Amygdala (tissue), 56 donors: ENCODE data around the gene ELOA.
A peak's percentile ranks its signal among the peaks of the same experiment; 100 is the strongest.
"Not testable (repeated sequence)": the region's sequence is repeated elsewhere in the genome, so short reads cannot be mapped to it uniquely, and the experiment has no call there.

Source experiments
- DNase-seq, 56 donors: peaks; one replicate each; lab custom pipeline; 2025; lab: John Stamatoyannopoulos, UW

ELOA gene

DNA sequence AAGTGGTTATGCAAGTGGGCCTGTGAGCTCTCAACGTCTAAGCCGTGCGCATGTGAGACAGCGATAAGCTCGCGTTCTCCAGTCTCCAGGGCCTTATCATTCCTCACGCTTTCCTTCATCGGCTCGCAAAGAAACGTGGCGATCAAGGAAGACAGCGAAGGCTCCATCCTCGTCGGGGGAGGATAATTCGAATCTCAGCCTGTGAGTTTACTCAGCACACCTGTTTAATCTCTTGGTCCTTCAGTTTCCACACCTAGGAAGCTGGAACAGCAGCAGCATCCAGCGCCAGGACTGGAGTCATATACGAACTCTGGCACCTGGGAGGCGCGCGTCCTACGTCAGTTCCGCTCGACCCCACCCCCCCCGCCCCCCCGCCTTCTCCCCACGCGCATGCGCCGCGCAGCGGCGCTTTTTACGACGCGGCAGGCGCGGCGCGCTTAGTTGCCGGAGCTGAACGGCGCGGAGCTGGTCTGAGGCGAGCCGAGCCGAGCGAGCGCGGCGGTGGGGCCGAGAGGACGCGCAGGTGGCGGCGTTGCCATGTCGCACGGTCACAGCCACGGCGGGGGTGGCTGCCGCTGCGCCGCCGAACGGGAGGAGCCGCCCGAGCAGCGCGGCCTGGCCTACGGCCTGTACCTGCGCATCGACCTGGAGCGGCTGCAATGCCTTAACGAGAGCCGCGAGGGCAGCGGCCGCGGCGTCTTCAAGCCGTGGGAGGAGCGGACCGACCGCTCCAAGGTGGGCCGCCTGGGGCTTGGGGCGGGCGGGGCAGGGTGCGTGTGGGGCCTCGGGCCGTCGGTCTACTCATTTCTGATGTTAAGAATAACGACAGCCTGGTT, 34.9 kb downstream of the ELOA start, which contains the start of gene PITHD1:
Gene PITHD1 (plus strand): TSS at position 440 of the 836 bp plus-strand sequence. CDS start 98 bp downstream, at position 538.
- DNase-seq, result peak in 54 of 56 donors; percentile 22 to 86 (median 68)

DNA sequence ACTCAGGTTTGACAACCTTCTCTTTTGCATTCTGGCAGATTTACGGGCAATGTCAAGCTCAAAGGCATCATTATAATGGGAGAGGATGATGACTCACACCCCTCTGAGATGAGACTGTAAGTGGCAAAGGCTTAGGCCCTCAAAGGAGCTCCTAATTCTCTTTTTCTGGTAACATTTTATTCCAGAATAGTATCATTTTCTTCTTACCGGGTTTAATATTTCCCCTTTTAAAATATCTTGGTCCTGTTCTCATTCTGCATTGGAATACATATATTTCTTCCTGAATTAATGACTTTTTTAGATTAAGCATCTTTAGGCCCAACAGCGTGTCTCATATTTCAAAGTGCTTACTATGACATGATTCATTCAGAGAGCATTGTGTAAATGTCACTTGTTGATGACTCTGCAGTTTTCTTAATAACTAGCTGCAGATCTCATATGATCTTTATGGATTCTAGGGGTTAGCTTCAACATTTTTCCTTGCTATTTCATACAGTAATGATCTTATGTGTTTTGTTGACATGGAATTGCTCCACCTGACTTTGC, 36.6 kb downstream of the ELOA start:
- DNase-seq, result no peak

DNA sequence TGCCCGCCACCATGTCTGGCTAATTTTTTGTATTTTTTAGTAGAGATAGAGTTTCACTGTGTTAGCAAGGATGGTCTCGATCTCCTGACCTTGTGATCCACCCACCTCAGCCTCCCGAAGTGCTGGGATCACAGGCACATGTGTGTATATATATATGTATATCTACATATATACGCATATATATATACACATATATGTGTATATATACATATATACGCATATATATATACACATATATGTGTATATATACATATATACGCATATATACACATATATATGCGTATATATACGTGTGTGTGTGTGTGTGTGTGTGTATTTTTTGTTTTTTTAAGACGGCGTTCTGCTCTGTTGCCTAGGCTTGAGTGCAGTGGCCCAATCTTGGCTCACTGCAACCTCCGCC, 39.9 kb downstream of the ELOA start:
- not testable (repeated sequence) for DNase-seq

DNA sequence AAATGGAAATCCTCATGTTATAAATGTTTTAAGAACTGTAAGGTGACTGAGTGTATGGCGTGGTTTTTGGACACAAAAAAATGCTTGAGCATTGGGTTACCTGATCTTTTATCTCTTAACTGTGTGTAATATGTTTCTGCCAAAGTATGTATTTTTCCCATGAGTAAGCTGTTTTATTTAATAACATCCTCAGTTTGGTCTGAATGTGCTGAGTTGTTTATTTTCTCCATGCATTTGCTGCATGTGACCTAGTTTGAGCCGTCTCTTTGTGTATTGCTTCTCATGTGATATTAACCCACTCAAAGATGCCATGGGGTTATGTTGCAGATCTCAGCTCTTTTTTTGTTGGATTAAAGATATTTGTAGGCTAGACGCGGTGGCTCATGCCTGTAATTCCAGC, 41.6 kb downstream of the ELOA start:
- no peak for DNase-seq

DNA sequence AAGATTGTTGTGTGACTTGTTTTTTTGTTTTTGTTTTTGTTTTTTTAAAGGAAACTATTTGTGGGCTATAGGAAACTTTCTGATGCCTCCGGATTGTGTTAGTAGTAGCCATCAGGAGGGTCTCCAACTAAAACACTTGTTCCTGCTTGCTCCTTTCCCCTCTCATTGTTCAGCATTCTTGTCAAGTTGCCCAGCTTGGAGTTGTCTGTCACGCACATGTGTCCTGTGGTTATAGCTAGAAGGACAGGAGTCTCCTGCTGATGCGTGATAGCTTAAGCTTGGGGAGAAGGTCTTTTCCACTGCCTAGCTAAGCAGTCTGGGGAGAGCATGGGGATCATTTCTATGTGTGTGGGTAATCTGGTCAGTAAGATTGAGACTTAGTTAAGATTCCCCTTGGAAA, 44.4 kb downstream of the ELOA start:
- DNase-seq, result no peak

DNA sequence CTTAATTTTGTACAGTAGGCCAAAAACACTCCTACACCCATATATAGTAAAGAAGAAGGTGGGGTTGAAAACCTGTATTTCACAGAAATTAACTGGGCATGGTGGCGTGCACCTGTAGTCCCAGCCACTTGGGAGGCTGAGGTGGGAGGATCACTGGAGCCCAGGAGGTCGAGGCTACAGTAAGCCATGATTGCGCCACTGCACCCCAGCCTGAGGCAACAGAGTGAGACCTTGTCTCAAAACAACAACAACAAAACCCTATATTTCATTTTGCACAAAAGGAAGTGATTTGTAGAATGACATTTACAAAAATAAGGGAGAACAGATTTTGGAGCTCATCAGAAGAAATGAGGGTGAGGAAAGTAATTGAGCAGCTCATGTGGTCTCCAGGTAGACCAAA, 45.4 kb downstream of the ELOA start:
- no peak for DNase-seq

DNA sequence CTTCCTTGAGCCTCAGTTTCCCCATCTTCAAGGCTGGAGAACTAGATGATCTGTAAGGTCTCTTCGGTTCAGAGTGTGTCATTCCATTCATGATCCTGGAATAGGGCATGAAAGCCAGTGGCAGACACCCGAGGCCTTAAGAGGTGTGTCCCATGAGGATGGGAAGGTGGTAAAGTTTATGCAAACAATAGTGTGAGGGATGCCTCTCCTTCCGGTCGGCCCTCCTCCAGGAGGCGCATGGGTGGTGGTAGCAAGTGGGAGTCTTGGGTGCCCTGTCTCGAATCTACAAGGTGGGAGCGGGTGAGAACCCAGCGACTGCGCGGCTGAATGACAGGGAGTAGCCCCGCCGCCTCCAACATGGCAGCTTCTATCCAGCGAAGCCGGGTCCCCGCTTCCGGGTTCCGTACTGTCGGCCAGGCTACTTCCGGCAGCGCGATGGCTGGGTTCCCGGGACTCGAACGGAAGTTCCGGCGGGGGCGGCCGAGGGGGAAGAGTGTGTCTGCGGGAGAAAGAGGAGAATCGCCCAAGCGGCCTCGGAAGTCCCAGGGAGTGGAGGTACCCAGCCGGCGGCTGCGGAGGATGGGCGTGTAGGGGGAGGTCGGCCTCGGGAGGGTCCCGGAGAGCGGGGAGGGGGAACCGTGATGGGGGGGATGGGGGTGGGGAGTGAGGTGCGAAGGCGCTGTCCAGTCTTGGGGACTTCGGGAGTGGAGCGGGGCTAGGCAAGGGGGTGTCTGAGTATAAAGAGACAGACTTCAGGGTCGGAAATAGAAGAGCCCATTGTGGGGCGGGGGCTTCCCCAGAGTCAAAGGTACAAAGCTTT, 47.6 kb downstream of the ELOA start, which contains the start of gene LYPLA2:
Gene LYPLA2 (plus strand): TSS at position 450 of the 820 bp plus-strand sequence. CDS start 1,538 bp downstream, outside the sequence.
- peak; percentile 51 to 97 (median 91) for DNase-seq

DNA sequence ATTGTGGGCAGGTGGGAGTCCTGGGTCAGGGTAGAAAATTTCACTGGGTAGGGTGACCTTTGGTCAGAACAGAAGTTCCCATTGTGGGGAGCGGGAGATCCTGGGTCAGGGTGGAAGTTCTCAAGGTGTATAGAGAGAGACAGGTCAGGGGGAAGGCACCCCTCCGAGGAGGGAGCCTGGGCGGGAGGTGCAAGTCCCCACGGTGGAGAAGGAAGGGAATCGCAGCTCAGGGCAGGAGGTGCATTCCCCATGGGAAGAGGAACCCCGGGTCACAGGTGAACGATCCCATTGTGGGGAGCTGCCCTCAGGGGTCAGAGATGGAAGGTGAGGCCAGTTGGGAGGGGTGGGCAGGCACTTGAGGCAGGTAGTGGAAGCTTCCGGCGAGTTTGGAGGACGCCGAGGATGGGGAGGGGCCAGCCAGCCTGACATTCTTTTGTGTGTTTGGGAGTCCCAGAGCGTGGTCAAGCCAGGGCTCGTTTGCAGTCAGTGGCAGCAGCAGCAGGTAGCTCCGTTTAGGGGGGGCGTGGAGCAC, 48.3 kb downstream of the ELOA start:
- peak in 1 of 56 donors; percentile 23 for DNase-seq

DNA sequence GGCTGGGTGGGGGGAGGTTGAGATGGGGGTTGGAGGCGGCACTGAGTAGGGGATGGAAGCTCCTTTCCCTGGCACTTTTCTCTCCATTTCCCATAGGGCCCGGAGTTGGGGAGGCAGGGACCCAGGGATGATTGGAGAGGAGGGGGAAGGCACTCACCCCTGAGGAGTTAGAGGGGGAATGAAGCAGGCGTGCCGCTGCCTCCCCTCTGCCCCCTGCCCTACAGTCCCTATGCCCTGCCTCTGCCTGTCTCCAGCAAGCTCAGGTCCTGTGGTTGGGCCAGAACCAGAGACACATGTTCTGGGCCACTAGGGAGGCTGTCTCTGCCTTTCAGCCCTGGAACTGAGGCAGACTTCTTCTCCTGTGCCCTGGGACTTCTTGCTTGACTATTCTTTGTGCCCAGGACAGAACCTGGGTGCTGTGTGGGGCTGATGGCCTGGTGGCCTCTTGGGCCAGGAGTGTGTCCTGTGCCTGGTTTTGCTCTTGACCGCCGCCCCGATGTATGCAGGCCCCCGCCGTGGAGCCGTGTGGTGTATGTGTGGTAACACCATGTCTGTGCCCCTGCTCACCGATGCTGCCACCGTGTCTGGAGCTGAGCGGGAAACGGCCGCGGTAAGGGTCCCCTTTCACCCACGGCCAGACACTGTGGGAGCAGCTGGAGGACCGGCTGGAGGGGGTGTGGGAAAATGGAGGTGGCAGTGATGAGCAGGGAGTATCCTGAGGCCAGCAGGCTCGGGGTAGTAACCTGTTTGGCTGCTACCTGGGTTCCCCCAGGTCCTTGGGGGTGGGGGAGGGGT, 49.1 kb downstream of the ELOA start:
- DNase-seq, result no peak

DNA sequence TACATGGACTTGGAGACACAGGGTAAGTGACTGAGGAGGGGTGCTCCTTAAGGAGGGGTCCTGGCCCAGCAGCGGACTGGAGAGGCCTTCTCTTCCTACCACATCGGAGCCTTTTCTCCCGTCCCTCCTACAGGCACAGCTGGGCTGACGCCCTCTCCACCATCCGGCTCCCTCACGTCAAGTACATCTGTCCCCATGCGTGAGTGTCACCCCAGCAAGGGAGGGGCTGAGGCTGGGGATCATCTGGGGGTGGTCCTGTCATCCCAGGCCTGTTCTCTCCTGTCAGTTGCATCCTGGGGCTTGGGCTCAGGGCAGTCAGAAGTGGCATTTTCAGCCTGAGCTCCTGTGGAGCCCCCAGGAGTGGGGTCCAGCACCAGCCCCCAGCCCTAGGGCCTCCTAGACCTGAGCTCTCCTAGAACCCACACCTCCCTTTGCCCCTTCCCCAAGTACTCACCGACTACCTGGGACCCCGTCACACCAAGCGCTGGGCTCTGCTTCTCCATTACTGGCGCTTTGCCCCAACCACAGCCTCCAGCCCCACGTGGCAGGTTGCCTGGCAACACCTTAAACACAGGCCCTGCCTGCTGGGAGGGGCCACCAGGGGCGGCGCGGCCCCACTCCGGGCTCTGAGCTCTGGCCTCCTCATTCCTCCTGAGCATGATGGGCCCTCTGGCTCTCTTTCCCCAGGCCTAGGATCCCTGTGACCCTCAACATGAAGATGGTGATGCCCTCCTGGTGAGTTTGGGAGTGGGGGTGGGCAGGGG, 49.9 kb downstream of the ELOA start:
- peak in 25 of 56 donors; percentile 6 to 57 (median 32) for DNase-seq

DNA sequence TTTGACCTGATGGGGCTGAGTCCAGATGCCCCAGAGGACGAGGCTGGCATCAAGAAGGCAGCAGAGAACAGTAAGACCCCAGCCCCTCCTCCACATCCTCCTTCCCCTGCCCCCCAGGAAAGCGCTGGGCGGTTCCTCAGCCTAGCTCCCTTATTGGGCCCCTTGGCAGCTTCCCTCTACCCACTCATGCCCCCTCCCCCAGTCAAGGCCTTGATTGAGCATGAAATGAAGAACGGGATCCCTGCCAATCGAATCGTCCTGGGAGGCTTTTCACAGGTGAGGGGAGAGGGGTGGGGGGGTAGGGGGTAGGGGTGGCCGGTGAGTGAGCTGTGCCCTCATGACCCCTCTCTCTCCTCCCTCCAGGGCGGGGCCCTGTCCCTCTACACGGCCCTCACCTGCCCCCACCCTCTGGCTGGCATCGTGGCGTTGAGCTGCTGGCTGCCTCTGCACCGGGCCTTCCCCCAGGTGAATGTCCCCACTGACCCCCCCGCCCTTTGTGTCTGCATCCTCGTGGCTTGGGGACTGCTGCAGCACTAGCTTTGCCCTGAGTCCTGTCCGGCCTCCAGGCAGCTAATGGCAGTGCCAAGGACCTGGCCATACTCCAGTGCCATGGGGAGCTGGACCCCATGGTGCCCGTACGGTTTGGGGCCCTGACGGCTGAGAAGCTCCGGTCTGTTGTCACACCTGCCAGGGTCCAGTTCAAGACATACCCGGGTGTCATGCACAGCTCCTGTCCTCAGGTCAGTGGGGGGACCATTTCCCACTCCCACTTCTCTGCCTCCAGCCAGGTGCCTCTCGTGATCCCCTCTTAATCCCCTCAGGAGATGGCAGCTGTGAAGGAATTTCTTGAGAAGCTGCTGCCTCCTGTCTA, 50.8 kb downstream of the ELOA start:
- DNase-seq, result no peak

DNA sequence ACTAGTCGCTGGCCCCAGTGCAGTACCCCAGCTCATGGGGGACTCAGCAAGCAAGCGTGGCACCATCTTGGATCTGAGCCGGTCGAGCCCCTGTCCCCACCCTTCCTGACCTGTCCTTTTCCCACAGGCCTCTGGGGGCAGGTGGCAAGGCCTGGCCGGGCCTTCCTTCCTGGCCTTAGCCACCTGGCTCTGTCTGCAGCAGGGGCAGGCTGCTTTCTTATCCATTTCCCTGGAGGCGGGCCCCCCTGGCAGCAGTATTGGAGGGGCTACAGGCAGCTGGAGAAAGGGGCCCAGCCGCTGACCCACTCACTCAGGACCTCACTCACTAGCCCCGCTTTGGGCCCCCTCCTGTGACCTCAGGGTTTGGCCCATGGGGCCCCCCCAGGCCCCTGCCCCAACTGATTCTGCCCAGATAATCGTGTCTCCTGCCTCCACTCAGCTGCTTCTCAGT, 51.5 kb downstream of the ELOA start:
- not testable (repeated sequence) for DNase-seq

DNA sequence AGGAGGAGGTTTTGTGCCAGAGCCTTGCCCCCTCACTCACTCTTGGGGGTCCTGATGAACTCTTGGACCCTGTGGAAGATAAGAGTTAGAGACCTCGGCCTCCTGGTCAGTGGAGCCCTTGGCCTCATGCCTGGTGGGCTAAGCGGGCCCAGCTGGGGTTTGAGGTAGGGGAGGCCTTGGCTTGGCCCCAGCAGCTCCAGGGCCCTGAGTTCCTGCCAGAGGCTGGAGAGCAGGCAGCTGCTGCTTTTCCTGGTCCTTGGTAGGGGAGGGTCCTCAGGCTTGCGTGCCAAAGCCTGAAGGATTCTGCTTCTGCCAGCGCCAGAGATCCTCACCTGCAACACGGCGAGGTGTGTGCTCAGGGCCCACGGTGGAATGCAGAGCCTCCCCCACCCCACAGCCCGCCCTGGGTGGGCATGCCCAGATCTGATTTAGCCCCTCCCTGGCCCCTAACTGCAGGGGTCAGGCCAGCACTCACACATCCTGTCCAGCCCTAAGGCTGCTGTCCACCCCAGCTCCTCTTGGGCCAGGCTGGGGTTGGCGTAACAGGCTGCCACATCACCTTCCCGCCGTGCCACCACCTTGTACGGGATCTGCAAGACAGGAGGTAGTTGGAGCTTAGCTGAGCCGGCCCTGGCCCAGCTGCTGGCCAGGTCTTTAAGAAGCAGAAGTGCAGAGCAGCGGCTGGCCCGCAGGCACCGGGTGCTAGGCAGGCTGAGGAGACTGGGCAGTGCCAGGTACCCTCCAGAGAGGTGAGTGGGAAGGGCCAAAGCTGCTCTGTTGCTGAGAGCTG, 52.6 kb downstream of the ELOA start:
- DNase-seq, result no peak

DNA sequence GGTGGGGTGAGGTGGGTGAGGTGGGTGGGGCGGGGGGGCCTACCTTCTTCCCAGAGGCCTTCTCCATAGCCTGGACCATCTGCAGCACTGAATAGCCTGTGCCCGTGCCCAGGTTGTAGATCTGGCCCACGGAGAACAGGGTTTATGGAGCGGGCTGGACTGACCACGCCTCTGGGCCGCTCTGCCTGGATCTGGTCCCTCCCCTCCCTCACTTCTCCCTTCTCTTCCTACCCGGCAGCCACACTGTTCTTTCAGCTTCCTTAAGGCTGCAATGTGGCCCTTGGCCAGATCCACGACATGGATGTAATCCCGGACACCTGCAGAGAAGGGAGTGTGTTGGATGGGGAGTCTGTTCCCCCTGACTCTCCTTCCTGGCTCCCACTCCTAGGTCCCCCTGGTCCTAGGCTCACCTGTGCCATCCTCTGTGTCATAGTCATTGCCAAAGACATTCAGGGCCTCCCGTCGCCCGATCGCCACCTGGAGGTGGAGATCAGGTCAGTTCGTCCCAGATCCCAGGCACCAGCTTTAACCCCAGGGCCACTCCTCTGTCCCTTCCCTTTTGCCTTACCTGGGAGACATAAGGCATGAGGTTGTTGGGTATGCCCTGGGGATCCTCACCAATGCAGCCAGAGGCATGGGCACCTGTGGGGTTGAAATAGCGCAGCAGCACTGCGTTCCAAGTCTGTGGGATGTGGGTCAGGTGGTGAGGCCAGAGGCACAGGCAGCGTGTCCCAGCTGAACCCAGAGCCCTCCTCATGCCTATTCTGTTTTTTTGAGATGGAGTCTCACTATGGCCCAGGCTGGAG, 53.4 kb downstream of the ELOA start:
- DNase-seq, result no peak

DNA sequence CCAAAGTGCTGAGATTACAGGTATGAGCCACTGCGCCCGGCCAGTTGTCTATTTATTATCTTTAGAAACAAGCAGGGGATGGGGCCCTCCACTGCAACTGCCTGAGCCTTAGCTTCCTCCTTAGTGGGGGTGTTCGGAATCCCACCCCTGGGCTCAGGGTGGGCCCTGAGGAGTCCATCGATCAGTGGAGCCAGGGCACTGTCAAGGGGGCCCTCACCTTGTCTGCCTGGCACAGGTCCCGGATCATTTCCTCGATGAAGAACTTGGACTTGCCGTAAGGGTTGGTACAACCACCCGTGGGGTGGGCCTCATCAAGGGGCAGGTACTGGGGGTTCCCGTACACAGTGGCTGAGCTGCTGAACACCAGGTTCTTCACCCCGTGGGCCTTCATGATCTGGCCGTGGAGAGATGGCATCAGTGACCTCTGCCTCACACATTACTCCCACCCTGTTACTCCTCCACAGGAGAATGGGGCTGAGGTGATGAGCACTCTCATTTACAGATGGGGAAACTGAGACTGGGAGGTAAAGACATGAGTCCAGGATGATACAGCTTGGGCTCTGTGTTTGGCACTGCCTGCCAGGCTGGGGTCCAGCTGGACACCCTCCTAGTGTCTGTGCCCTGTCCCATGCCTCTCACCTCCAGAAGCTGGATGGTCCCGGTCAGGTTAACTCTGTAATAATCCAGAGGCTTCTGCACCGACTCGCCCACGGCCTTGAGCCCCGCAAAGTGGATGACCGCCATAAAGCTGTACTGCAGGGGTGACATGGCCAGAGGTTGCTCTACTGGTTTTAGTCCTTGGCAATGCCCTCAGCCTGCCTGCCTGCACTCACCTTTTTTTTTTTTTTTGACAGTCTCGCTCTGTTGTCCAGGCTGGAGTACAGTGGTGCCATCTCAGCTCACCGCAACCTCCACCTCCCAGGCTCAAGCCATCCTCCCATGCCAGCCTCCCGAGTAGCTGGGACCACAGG, 54.5 kb downstream of the ELOA start:
- DNase-seq, result no peak
